ENCODE data around the gene MVB12B. TPM values are rescaled to one million over a fixed set of nuclear protein-coding genes. Genes with fewer than 3 reads are reported as not detected.

Gene MVB12B
- total and polyA plus RNA-seq, 2 of the 8 experiments (the other 6 are each of a cell fraction or from before 2014, with no cell fraction given) = 2.6 to 5.0 TPM

DNA sequence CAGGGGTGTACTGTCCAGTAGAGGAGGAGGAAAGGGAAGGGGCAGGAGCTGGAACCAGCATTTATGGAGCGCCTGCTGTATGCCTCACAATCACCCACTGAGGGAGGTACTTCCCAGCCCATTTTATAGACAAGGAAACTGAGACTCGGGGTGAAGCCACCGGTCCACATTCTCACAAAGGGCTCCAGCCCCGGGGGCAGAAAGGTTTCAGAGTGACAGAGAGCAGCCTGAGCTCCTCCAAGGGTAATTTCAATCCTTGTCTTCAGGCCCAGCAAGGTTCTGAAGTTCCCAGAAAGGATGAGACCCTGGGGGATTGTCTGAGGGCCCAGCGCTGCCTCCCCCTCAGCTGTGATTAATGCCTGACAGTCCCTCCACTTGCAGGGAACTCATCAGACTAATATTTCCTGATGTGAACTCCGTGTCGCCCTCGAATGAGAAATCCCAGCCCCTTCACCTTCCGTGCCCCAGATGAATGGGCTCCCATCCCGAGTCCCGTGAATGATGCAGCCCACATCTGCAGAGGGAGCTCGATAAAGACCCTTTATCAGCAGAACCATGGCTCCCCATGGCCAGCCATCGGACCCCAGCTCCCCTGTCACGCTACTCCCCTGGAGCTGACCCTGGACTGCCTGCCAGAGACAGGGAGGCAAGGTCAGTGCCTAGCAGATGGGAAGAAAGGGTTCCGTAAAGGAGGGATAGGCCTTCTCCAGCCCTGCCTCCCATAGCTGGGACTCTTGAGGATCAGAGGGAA is 32.1 kb upstream of the MVB12B start:
- H3K9me3 ChIP-seq (ENCODE audit: insufficient read depth in 2 of 2, low read depth in 1 of 2, low read length in 1 of 2) = no peaks in the 10 kb centered on the region
- H2BK12ac ChIP-seq (ENCODE audit: low read depth, low read length) = no peak overlapping the region
- no peak overlapping the region for H3K27ac ChIP-seq (ENCODE audit: low read depth, low read length)
- no peak overlapping the region for H2AFZ ChIP-seq (ENCODE audit: low read length)
- TF ChIP-seq CBX5 (IDR thresholded peaks at IDR 0.05; ENCODE audit: low read depth, low read length) = no peak
- TF ChIP-seq POLR2A (IDR thresholded peaks at IDR 0.05; ENCODE audit: control extremely low read depth in 1 of 2, low read depth in 2 of 2, low read length in 2 of 2) = no peak
- no peak for TF ChIP-seq TCF12 (IDR thresholded peaks at IDR 0.05; ENCODE audit: low read depth, low read length)
- no peak for TF ChIP-seq SIRT6 (IDR thresholded peaks at IDR 0.05; ENCODE audit: low read length)
- H3K9ac ChIP-seq (replicated peaks in 1 of 4; ENCODE audit: extremely low read depth in 1 of 4, low read depth in 3 of 4, low read length in 3 of 4) = no peak overlapping the region
- H3K4me3 ChIP-seq (ENCODE audit: extremely low read depth in 1 of 4, insufficient read depth in 2 of 4, low read depth in 3 of 4, low read length in 4 of 4) = no peak overlapping the region
- no peaks in the 10 kb centered on the region for H4K20me1 ChIP-seq (replicated peaks in 1 of 2; ENCODE audit: control insufficient read depth in 1 of 2, insufficient read depth in 2 of 2, low read length in 2 of 2)
- H4K91ac ChIP-seq (replicated peaks; ENCODE audit: insufficient read length, low read length) = no peak overlapping the region
- whole genome bisulfite sequencing, 2 experiments (ENCODE audit: extremely low coverage in 1 of 2, insufficient coverage in 1 of 2, insufficient read length in 1 of 2, insufficient replicate concordance in 2 of 2, low coverage in 1 of 2, low lambda C conversion rate in 2 of 2, missing lambda C conversion rate in 1 of 2) = 95% methylated on average over 15 of the region's 15 CpGs; no CpG with 5 or more reads in 1 of the 2 experiments
- H3K23ac ChIP-seq (ENCODE audit: insufficient read length) = no peak overlapping the region
- no peaks in the 10 kb centered on the region for H3K36me3 ChIP-seq (ENCODE audit: control insufficient read depth in 2 of 4, insufficient read depth in 4 of 4, low read length in 3 of 4)
- no peaks in the 10 kb centered on the region; a peak in 1 of 7 replicates for H3K27me3 ChIP-seq (replicated peaks in 1 of 4; ENCODE audit: control insufficient read depth in 3 of 4, extremely low read depth in 1 of 4, insufficient read depth in 3 of 4, low read length in 3 of 4)
- H3K56ac ChIP-seq (replicated peaks; ENCODE audit: insufficient read length, low read depth, low read length) = no peak overlapping the region
- no peak overlapping the region for H4K8ac ChIP-seq (ENCODE audit: extremely low read depth, insufficient read depth, low read length)
- no peak overlapping the region for H3K14ac ChIP-seq (ENCODE audit: insufficient read length)
- FAIRE-seq (no peak), DNase-seq (ENCODE audit: low read depth in 1 of 2, low spot score in 2 of 2) (no peak)
- ChIA-PET POLR2A (ENCODE audit: partially characterized antibody) (interaction anchor here (1.1 kb wide), 1 partner anchor 19 kb away, joined by 3 read pairs; no protein-coding TSS in a partner anchor), CTCF (ENCODE audit: partially characterized antibody) (interaction anchor here (0.6 to 8.0 kb wide), 15 partner anchors 9 to 268 kb away, joined by 3 to 63 read pairs (median 3); no protein-coding TSS in a partner anchor)
- no peak overlapping the region for H3K4me2 ChIP-seq (ENCODE audit: insufficient read depth in 1 of 2, low read depth in 2 of 2, low read length in 2 of 2)
- no peak overlapping the region for H2BK120ac ChIP-seq (replicated peaks; ENCODE audit: low read depth, low read length)
- H3K4ac ChIP-seq (replicated peaks; ENCODE audit: insufficient read length, low read depth, low read length) = no peak overlapping the region
- no peak overlapping the region for H2AK5ac ChIP-seq (ENCODE audit: low read depth, low read length)
- H3K79me1 ChIP-seq (ENCODE audit: low read depth, low read length) = no peaks in the 10 kb centered on the region
- no peak overlapping the region for H4K5ac ChIP-seq (ENCODE audit: insufficient read length, low read depth, low read length)
- no peak overlapping the region for H2BK15ac ChIP-seq (ENCODE audit: low read length)
- H3K23me2 ChIP-seq (ENCODE audit: low read depth, low read length) = no peaks in the 10 kb centered on the region
- no peak overlapping the region for H3K18ac ChIP-seq (ENCODE audit: extremely low read depth, low read length)
- no peaks in the 10 kb centered on the region for H3K4me1 ChIP-seq (replicated peaks in 1 of 4; ENCODE audit: control insufficient read depth in 3 of 4, insufficient read depth in 4 of 4, low read length in 3 of 4)
- H2BK20ac ChIP-seq (ENCODE audit: low read length) = no peak overlapping the region
- H3K79me2 ChIP-seq (ENCODE audit: control insufficient read depth in 1 of 2, insufficient read depth in 2 of 2, low read length in 2 of 2) = no peaks in the 10 kb centered on the region
- H2BK5ac ChIP-seq (ENCODE audit: low read depth, low read length) = no peak overlapping the region
